ENCODE measurements around the gene ZNF724.
"Not testable (repeated sequence)": the region's sequence is repeated elsewhere in the genome, so short reads cannot be mapped to it uniquely, and the experiment has no call there.

ZNF724 gene

GRCh38 chr19:23273022-23273589, 22.9 kb upstream of the ZNF724 start:
- no peaks in the 10 kb centered on the region for H3K9me3 ChIP-seq (ENCODE audit: low read length)
- peaks cover under 1% of the 10 kb centered on the region for H3K36me3 ChIP-seq (ENCODE audit: insufficient read depth, low read length)
- H3K27ac ChIP-seq (ENCODE audit: low read depth, low read length): peak overlapping the region; percentile 71
- H3K9ac ChIP-seq (ENCODE audit: low read length): peak overlapping the region; percentile 63
- H3K27me3 ChIP-seq (ENCODE audit: control insufficient read depth in 1 of 2, insufficient read depth in 2 of 2, low read length in 2 of 2): no peaks in the 10 kb centered on the region
- H3K4me3 ChIP-seq (ENCODE audit: low read depth in 1 of 2, low read length in 2 of 2): peak overlapping the region; percentile 63 to 94
- H3K4me1 ChIP-seq (ENCODE audit: insufficient read depth, low read length): no peaks in the 10 kb centered on the region

DNA sequence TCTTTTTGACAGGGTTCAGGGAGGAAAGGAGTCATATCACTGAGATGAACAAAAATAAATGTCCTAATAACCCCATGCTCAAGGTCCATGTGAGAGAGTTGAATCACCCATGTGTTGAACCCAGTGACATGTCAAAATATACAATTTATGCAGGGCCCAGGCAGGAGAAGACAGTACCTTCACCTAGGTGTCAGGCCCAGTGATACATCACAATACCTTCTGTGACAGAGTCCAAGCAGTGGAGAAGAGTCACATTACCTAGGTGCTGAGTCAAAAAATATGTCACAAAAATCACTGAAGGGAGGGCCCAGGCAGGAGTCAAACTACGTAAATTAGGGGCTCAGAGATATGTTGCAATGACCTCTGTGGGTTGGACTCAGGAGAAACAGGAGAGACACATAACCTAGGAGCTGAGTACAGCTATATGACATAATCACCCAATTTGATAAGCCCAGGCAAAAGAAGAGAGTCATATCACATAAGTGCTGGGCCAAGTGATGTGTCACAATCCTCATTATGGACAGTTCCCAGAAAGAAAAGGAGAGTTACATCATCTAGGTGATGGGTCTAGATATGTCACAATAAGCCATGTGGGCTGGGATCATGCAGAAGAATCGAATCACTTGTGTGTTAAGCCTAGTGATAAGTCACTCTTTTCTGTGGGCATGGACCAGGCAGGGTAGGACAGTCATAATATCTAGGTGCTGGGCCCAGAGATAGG, 13.8 kb upstream of the ZNF724 start:
- Histone ChIP-seq H3K36me3 (ENCODE audit: insufficient read depth, low read length) (peaks cover 30% of the 10 kb centered on the region), H3K4me3 (ENCODE audit: low read depth in 1 of 2, low read length in 2 of 2) (no peak overlapping the region), H3K9me3 (ENCODE audit: low read length) (no peaks in the 10 kb centered on the region), H3K27me3 (ENCODE audit: control insufficient read depth in 1 of 2, insufficient read depth in 2 of 2, low read length in 2 of 2) (no peaks in the 10 kb centered on the region), H3K9ac (ENCODE audit: low read length) (no peak overlapping the region), H3K4me1 (ENCODE audit: insufficient read depth, low read length) (no peaks in the 10 kb centered on the region), H3K27ac (ENCODE audit: low read depth, low read length) (no peak overlapping the region)

DNA sequence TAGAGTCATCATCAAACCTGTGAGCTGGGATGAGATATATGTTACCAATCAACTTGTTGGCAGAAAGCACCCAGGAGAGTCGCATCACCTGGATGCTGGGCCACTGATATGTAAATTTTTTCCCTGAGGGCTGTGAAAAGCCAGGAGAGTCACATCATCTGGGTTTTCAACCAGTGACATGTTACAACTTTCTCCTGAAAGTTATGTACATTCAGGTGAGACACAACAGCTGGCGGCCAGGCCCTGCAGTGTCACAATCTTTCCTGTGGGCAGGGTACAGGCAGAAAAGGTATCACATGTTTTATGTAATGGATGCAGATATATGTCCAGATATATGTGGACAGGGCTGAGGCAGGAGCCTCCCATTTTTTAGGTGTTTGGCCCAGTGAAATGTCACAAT, 13.2 kb upstream of the ZNF724 start:
- H3K4me3 ChIP-seq (ENCODE audit: low read depth in 1 of 2, low read length in 2 of 2): no peak overlapping the region
- no peaks in the 10 kb centered on the region for H3K4me1 ChIP-seq (ENCODE audit: insufficient read depth, low read length)
- peaks cover 36% of the 10 kb centered on the region for H3K36me3 ChIP-seq (ENCODE audit: insufficient read depth, low read length)
- no peak overlapping the region for H3K27ac ChIP-seq (ENCODE audit: low read depth, low read length)
- no peak overlapping the region for H3K9ac ChIP-seq (ENCODE audit: low read length)
- no peaks in the 10 kb centered on the region for H3K9me3 ChIP-seq (ENCODE audit: low read length)
- no peaks in the 10 kb centered on the region for H3K27me3 ChIP-seq (ENCODE audit: control insufficient read depth in 1 of 2, insufficient read depth in 2 of 2, low read length in 2 of 2)

- H3K27me3 ChIP-seq (ENCODE audit: control insufficient read depth in 1 of 2, insufficient read depth in 2 of 2, low read length in 2 of 2): no peaks in the 10 kb centered on the region
- peaks cover 33% of the 10 kb centered on the region for H3K36me3 ChIP-seq (ENCODE audit: insufficient read depth, low read length)
- H3K9me3 ChIP-seq (ENCODE audit: low read length): no peaks in the 10 kb centered on the region
- H3K27ac ChIP-seq (ENCODE audit: low read depth, low read length): no peak overlapping the region
- H3K9ac ChIP-seq (ENCODE audit: low read length): no peak overlapping the region
- H3K4me1 ChIP-seq (ENCODE audit: insufficient read depth, low read length): no peaks in the 10 kb centered on the region
- no peak overlapping the region for H3K4me3 ChIP-seq (ENCODE audit: low read depth in 1 of 2, low read length in 2 of 2)
Measured at GRCh38 chr19:23262920-23263319, 12.7 kb upstream of the ZNF724 start.

- Histone ChIP-seq H3K27ac (ENCODE audit: low read depth, low read length) (no peak overlapping the region), H3K9me3 (ENCODE audit: low read length) (no peaks in the 10 kb centered on the region), H3K9ac (ENCODE audit: low read length) (no peak overlapping the region), H3K4me3 (ENCODE audit: low read depth in 1 of 2, low read length in 2 of 2) (no peak overlapping the region), H3K36me3 (ENCODE audit: insufficient read depth, low read length) (peaks cover 27% of the 10 kb centered on the region), H3K27me3 (ENCODE audit: control insufficient read depth in 1 of 2, insufficient read depth in 2 of 2, low read length in 2 of 2) (no peaks in the 10 kb centered on the region), H3K4me1 (ENCODE audit: insufficient read depth, low read length) (no peaks in the 10 kb centered on the region)
Measured at GRCh38 chr19:23261496-23262020, 11.4 kb upstream of the ZNF724 start.

DNA sequence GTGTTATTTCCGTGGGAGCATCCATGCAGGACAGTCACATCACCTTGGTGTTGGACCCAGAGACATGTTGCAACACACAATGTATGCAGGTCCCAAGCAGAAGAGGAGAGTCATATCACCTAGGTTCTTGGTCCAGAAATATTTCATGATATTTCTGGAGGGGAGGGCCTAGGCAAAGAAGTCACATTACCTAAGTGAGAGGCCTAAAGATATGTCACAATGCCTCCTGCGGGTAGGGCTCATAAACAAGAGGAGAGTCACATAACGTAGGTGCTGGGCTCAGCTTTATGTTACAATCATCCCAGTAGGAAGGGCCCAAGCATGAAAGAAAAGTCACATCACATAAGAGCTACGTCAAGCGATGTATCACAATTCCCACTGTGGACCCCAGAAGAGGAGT, 10.8 kb upstream of the ZNF724 start:
- Histone ChIP-seq H3K9ac (ENCODE audit: low read length) (no peak overlapping the region), H3K9me3 (ENCODE audit: low read length) (no peaks in the 10 kb centered on the region), H3K4me3 (ENCODE audit: low read depth in 1 of 2, low read length in 2 of 2) (no peak overlapping the region), H3K36me3 (ENCODE audit: insufficient read depth, low read length) (peaks cover 27% of the 10 kb centered on the region), H3K4me1 (ENCODE audit: insufficient read depth, low read length) (no peaks in the 10 kb centered on the region), H3K27ac (ENCODE audit: low read depth, low read length) (no peak overlapping the region), H3K27me3 (ENCODE audit: control insufficient read depth in 1 of 2, insufficient read depth in 2 of 2, low read length in 2 of 2) (no peaks in the 10 kb centered on the region)

GRCh38 chr19:23259961-23260360, 9.8 kb upstream of the ZNF724 start:
- Histone ChIP-seq H3K9me3 (ENCODE audit: low read length) (no peaks in the 10 kb centered on the region), H3K4me1 (ENCODE audit: insufficient read depth, low read length) (no peaks in the 10 kb centered on the region), H3K27me3 (ENCODE audit: control insufficient read depth in 1 of 2, insufficient read depth in 2 of 2, low read length in 2 of 2) (no peaks in the 10 kb centered on the region), H3K9ac (ENCODE audit: low read length) (no peak overlapping the region), H3K27ac (ENCODE audit: low read depth, low read length) (no peak overlapping the region), H3K4me3 (ENCODE audit: low read depth in 1 of 2, low read length in 2 of 2) (no peak overlapping the region), H3K36me3 (ENCODE audit: insufficient read depth, low read length) (peaks cover 27% of the 10 kb centered on the region)

- Histone ChIP-seq H3K9me3 (ENCODE audit: low read length) (no peaks in the 10 kb centered on the region), H3K27me3 (ENCODE audit: control insufficient read depth in 1 of 2, insufficient read depth in 2 of 2, low read length in 2 of 2) (no peaks in the 10 kb centered on the region), H3K27ac (ENCODE audit: low read depth, low read length) (no peak overlapping the region), H3K4me3 (ENCODE audit: low read depth in 1 of 2, low read length in 2 of 2) (no peak overlapping the region), H3K9ac (ENCODE audit: low read length) (no peak overlapping the region), H3K4me1 (ENCODE audit: insufficient read depth, low read length) (no peaks in the 10 kb centered on the region), H3K36me3 (ENCODE audit: insufficient read depth, low read length) (peaks cover 18% of the 10 kb centered on the region)
Measured at GRCh38 chr19:23255700-23256099, 5.5 kb upstream of the ZNF724 start.

DNA sequence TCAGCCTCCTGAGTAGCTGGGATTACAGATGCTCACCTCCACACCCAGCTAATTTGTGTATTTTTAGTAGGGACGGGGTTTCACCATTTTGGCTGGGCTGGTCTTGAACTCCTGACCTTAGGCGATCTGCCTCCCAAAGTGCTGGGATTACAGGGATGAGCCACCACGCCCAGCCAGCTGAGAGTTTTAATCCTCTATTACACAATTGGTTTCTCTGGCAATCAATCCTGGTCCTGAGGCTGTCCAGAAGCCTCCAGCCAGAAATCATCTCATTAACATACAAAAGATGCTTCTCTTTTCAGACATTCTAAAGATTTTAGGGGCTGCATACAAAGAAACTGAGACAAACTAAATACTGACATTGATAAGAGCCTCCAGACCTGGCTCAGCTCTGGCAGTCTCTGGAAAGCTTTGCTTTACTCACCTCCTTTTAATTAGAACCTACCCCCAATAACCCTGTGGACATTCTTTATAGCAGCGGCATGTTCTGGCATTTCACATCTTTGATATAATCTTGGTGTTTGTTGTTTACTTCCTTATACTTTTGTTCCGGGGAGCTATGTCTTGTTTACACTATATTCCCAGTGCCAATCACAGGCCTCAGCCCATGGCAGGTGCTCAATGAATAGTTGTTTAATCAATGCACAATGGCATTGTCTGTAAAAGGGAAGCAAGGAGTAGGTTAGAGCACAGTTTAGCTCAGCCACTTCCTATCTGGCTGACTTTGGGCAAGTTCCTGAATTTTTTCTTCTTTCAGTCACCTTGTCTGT, 4.1 kb upstream of the ZNF724 start:
- H3K9ac ChIP-seq (ENCODE audit: low read length): no peak overlapping the region
- no peak overlapping the region for H3K27ac ChIP-seq (ENCODE audit: low read depth, low read length)
- peaks cover 7% of the 10 kb centered on the region for H3K36me3 ChIP-seq (ENCODE audit: insufficient read depth, low read length)
- no peaks in the 10 kb centered on the region for H3K9me3 ChIP-seq (ENCODE audit: low read length)
- H3K27me3 ChIP-seq (ENCODE audit: control insufficient read depth in 1 of 2, insufficient read depth in 2 of 2, low read length in 2 of 2): no peaks in the 10 kb centered on the region
- no peak overlapping the region for H3K4me3 ChIP-seq (ENCODE audit: low read depth in 1 of 2, low read length in 2 of 2)
- peaks cover under 1% of the 10 kb centered on the region for H3K4me1 ChIP-seq (ENCODE audit: insufficient read depth, low read length)

DNA sequence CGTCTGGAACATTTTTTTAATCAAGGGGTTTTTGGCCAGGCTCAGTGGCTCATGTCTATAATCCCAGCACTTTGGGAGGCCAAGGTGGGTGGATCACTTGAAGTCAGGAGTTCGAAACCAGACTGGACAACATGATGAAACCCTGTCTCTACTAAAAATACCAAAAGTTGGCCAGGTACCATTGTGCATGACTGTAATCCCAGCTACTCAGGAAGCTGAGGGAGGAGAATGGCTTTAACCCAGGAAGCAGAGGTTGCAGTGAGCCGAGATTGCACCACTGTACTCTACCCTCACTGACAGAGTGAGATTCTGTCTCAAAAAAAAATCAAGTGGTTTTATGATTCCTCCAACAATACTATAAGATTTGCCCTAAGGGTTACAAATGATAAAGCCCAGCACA, 3.1 kb upstream of the ZNF724 start:
- not testable (repeated sequence) for H3K4me3 ChIP-seq (ENCODE audit: low read depth in 1 of 2, low read length in 2 of 2); H3K27me3 ChIP-seq (ENCODE audit: control insufficient read depth in 1 of 2, insufficient read depth in 2 of 2, low read length in 2 of 2); H3K9ac ChIP-seq (ENCODE audit: low read length); H3K4me1 ChIP-seq (ENCODE audit: insufficient read depth, low read length); H3K36me3 ChIP-seq (ENCODE audit: insufficient read depth, low read length); H3K27ac ChIP-seq (ENCODE audit: low read depth, low read length); H3K9me3 ChIP-seq (ENCODE audit: low read length)

- H3K27ac ChIP-seq (ENCODE audit: low read depth, low read length): no peak overlapping the region
- peaks cover 13% of the 10 kb centered on the region for H3K9me3 ChIP-seq (ENCODE audit: low read length)
- no peak overlapping the region for H3K4me3 ChIP-seq (ENCODE audit: low read depth in 1 of 2, low read length in 2 of 2)
- H3K36me3 ChIP-seq (ENCODE audit: insufficient read depth, low read length): no peaks in the 10 kb centered on the region
- no peak overlapping the region for H3K9ac ChIP-seq (ENCODE audit: low read length)
- no peaks in the 10 kb centered on the region for H3K27me3 ChIP-seq (ENCODE audit: control insufficient read depth in 1 of 2, insufficient read depth in 2 of 2, low read length in 2 of 2)
- no peaks in the 10 kb centered on the region for H3K4me1 ChIP-seq (ENCODE audit: insufficient read depth, low read length)
Measured at GRCh38 chr19:23241419-23241818, 8.8 kb downstream of the ZNF724 start.

Measured in muscle layer of colon (tissue), 2 donors.